A673 (cell line): Measurements from ENCODE around the gene USP25. TPM values are rescaled to one million over a fixed set of nuclear protein-coding genes. Genes with fewer than 3 reads are reported as not detected.
"Not testable (repeated sequence)": the region's sequence is repeated elsewhere in the genome, so short reads cannot be mapped to it uniquely, and the experiment has no call there.

Source experiments
- BruUV-seq: library from RNA; stranded (reverse); fragments of 400-500 nt; replicated peaks from 2 replicates; lab custom pipeline; 2021; lab: Mats Ljungman, UMichigan
- CTCF ChIA-PET: fragments of 300-600 bp; sonication (Branson Sonifier 250); formaldehyde crosslinking; loops from one replicate; lab custom pipeline; 2022; ENCODE audit warnings: antibody characterized with exemption; lab: Charles Lee
- POLR2A ChIA-PET: fragments of 300-600 bp; sonication (Branson Sonifier 250); formaldehyde crosslinking; loops from one replicate; lab custom pipeline; 2022; ENCODE audit warnings: antibody characterized with exemption; ENCODE audit not compliant: low non-redundant PET; lab: Charles Lee
- DNase-seq: peaks from one replicate; pipeline ENCODE4 v3.0.0-alpha.2; 2015; ENCODE audit warnings: low spot score
- H3K27ac ChIP-seq: fragments of 200-600 bp; sonication (generic); 2 replicates; pipeline ENCODE4 v1.5.1; 2016; ENCODE audit warnings: mixed run types, low read depth, mild to moderate bottlenecking, mixed read lengths, antibody characterized with exemption, low read length; ENCODE audit not compliant: poor library complexity, severe bottlenecking
- H3K27me3 ChIP-seq: fragments of 200-600 bp; sonication (generic); replicated peaks from 2 replicates; pipeline ENCODE4 v1.6.1; 2017; ENCODE audit warnings: mixed run types, low read depth, mild to moderate bottlenecking, mixed read lengths, antibody characterized with exemption, low read length; ENCODE audit not compliant: insufficient read depth, poor library complexity
- H3K36me3 ChIP-seq: fragments of 200-600 bp; sonication (generic); 2 replicates; pipeline ENCODE4 v1.6.1; 2016; ENCODE audit warnings: mixed run types, mild to moderate bottlenecking, mixed read lengths, antibody characterized with exemption, low read length; ENCODE audit not compliant: insufficient read depth, poor library complexity, severe bottlenecking
- H3K4me1 ChIP-seq: fragments of 200-600 bp; sonication (generic); 2 replicates; pipeline ENCODE4 v1.6.1; 2017; ENCODE audit warnings: mixed run types, mild to moderate bottlenecking, mixed read lengths, antibody characterized with exemption, low read length; ENCODE audit not compliant: insufficient read depth, poor library complexity, severe bottlenecking
- H3K4me3 ChIP-seq: fragments of 200-600 bp; sonication (generic); 2 replicates; pipeline ENCODE4 v1.5.1; 2016; ENCODE audit warnings: low read depth, mixed run types, mild to moderate bottlenecking, mixed read lengths, low read length; ENCODE audit not compliant: poor library complexity, severe bottlenecking
- H3K9me3 ChIP-seq: fragments of 200-600 bp; sonication (generic); 2 replicates; pipeline ENCODE4 v1.6.1; 2016; ENCODE audit warnings: mixed run types, low read depth, mild to moderate bottlenecking, mixed read lengths, antibody characterized with exemption, low read length; ENCODE audit not compliant: poor library complexity, severe bottlenecking
- EZH2 ChIP-seq: fragments of 200-600 bp; sonication (generic); IDR thresholded peaks from 2 replicates; pipeline ENCODE4 v1.6.1; 2017; ENCODE audit warnings: borderline replicate concordance, low read depth, mild to moderate bottlenecking, mixed read lengths, antibody characterized with exemption, low read length; ENCODE audit not compliant: poor library complexity, severe bottlenecking
- intact Hi-C: fragments of 100-400 bp; cut with micrococcal nuclease; formaldehyde crosslinking; loops from one replicate; pipeline ENCODE4 v1.10.0; 2022; ENCODE audit not compliant: unreplicated experiment
- total RNA-seq: library from RNA; stranded (reverse); gene quantifications from 2 replicates; pipeline ENCODE4 v1.2.3, GENCODE V29; 2021
- TF ChIP-seq, protein P1 (sequence below): fragments of 300-800, 200-600 bp; sonication (generic); conservative IDR thresholded peaks from 2 replicates; pipeline ENCODE4 v1.5.1; 2017; ENCODE audit warnings: low read depth, mild to moderate bottlenecking, antibody characterized with exemption, low read length, moderate library complexity, mixed read lengths

USP25 gene
- total RNA-seq, 1 experiment from 2014 or later: 27.5 TPM

DNA sequence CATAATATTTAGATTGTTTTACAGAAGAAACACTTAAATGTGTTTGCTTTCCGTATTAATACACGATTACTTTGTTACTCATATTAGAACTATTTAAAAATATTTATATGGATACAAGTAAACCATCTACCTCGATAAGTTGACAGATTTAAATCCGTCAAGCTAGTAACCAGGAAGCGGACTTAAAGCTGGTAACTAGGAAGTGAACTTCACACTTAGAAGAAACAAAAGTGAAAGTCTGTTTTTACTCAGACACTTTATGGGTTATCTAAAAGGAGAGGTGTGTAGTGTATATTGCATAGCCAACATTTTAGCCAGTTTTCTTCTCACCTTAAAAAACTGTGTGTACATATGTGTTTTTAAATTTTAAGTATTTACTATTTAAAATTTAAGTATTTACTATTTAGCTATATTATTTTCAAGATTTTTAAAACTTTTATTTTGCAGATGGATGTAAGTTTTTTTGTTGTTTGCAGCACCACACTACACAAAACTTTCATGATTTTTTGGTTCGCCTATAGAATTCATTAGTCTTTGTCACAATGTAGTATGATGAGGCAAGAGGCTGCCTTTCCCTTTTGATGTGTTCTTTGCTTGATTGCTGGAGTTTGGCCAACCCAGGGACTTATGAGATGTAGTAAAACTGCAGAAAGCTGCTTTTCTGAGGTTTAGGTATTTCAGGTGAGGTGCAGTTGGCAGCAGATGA is 2.7 kb downstream of the USP25 start:
- Histone ChIP-seq H3K27me3 (no peaks in the 10 kb centered on the region), H3K4me1 (peaks cover 23% of the 10 kb centered on the region), H3K9me3 (peaks cover 6% of the 10 kb centered on the region), H3K36me3 (no peaks in the 10 kb centered on the region), H3K27ac (no peak overlapping the region), H3K4me3 (peak overlapping the region; percentile 79)
- BruUV-seq: no TSS peak
- CTCF ChIA-PET: no interaction called here
- DNase-seq: peak; percentile 63
- POLR2A ChIA-PET: no interaction called here
- intact Hi-C loops: no loop called here
- no peak for TF ChIP-seq EZH2
- TF ChIP-seq, protein P1, sequence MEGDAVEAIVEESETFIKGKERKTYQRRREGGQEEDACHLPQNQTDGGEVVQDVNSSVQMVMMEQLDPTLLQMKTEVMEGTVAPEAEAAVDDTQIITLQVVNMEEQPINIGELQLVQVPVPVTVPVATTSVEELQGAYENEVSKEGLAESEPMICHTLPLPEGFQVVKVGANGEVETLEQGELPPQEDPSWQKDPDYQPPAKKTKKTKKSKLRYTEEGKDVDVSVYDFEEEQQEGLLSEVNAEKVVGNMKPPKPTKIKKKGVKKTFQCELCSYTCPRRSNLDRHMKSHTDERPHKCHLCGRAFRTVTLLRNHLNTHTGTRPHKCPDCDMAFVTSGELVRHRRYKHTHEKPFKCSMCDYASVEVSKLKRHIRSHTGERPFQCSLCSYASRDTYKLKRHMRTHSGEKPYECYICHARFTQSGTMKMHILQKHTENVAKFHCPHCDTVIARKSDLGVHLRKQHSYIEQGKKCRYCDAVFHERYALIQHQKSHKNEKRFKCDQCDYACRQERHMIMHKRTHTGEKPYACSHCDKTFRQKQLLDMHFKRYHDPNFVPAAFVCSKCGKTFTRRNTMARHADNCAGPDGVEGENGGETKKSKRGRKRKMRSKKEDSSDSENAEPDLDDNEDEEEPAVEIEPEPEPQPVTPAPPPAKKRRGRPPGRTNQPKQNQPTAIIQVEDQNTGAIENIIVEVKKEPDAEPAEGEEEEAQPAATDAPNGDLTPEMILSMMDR: no peak

DNA sequence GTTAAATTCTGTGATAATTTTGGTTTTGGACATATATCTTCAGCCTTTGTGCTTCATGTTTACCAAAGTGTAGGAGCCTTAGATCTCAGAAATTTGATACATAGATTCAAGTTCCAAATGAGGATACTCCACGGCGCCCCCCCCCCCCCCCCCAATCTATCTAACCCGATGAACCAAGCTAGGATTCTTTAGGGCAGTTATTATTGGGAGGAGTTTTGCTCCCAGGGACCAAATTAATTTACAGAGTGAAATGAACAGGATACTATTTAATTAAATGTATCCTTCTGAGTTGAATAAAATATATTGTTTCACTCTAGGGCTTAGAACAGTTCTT is 3.2 kb downstream of the USP25 start:
- H3K27ac ChIP-seq: no peak overlapping the region
- no peak for DNase-seq
- peak overlapping the region; percentile 79 for H3K4me3 ChIP-seq
- ChIA-PET POLR2A (no interaction called here), CTCF (no interaction called here)
- H3K27me3 ChIP-seq: no peaks in the 10 kb centered on the region
- no peak for TF ChIP-seq EZH2
- TF ChIP-seq, protein P1: no peak
- peaks cover 9% of the 10 kb centered on the region for H3K9me3 ChIP-seq
- BruUV-seq: no TSS peak
- H3K36me3 ChIP-seq: no peaks in the 10 kb centered on the region
- H3K4me1 ChIP-seq: peaks cover 23% of the 10 kb centered on the region
- intact Hi-C loops: no loop called here

DNA sequence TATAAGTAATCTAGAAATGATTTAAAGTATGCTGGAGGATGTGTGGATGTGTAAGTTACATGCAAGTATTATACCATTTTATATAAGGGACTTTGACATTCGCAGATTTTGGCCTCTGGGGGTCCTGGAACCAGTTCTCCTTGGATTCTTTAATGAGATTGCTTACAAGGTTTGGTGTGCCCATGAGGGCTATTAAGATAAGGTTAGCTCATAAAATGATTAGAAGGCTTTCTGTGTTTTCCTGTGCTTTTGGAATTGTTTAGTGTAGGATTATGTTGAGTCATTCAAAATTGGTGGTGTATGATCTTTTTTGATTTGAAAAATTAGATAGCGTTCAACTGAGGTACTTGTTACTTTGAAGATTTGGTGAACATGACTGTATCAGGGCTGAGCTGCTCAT is 5.6 kb downstream of the USP25 start:
- Histone ChIP-seq H3K9me3 (peaks cover 9% of the 10 kb centered on the region), H3K27ac (no peak overlapping the region), H3K27me3 (no peaks in the 10 kb centered on the region), H3K36me3 (no peaks in the 10 kb centered on the region), H3K4me1 (peaks cover 23% of the 10 kb centered on the region), H3K4me3 (no peak overlapping the region)
- peak; percentile 44 for DNase-seq
- TF ChIP-seq, protein P1: no peak
- no peak for TF ChIP-seq EZH2
- intact Hi-C loops: no loop called here
- no TSS peak for BruUV-seq
- ChIA-PET CTCF (no interaction called here), POLR2A (no interaction called here)

DNA sequence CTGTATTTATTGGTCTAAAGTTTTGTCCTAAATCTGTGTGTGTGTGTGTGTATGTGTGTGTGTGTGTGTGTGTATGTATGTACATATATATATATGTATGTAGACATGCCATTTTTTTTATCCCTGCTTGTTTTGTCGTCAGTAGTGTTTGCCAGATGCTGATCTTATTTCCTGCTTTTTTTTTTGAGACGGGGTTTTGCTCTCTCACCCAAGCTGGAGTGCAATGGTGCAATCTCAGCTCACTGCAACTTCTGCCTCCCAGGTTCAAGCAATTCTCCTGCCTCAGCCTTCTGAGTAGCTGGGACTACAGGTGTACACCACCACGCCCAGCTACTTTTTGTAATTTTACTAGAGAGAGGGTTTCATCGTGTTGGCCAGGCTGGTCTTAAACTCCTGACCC is 6.1 kb downstream of the USP25 start:
- Histone ChIP-seq H3K4me1 (peaks cover 23% of the 10 kb centered on the region), H3K27ac (peak overlapping the region; percentile 7)
- H3K36me3 ChIP-seq, H3K27me3 ChIP-seq, H3K4me3 ChIP-seq, intact Hi-C loops, BruUV-seq, CTCF ChIA-PET, H3K9me3 ChIP-seq: not testable (repeated sequence)
- POLR2A ChIA-PET: interaction anchor here (0.7 kb wide), 1 partner anchor 119 kb away, joined by 7 read pairs; no protein-coding TSS in a partner anchor
- DNase-seq: peak; percentile 29

DNA sequence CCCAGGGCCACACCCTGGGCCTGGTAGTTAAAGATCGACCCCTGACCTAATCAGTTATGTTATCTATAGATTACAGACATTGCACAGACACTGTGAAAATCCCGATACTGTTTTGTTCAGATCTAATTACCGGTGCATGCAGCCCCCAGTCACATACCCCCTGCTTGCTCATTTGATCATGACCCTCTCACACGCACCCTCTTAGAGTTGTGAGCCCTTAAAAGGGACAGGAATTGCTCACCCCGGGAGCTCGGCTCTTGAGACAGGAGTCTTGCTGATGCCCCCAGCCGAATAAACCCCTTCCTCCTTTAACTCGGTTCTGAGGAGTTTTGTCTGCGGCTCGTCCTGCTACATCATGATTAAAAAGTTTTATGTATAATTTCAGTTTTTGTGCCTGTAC is 9.0 kb downstream of the USP25 start:
- H3K4me3 ChIP-seq: not testable (repeated sequence)

More for the DNA sequence above, 9.0 kb downstream of the USP25 start:
- Histone ChIP-seq H3K9me3 (peaks cover 13% of the 10 kb centered on the region), H3K4me1 (peaks cover 16% of the 10 kb centered on the region)
- H3K27ac ChIP-seq, DNase-seq, H3K27me3 ChIP-seq, H3K36me3 ChIP-seq, POLR2A ChIA-PET, CTCF ChIA-PET, intact Hi-C loops, BruUV-seq: not testable (repeated sequence)
